HG02759 (cell line): ENCODE data around the gene SLC51B.
"Not testable (repeated sequence)": the region's sequence is repeated elsewhere in the genome, so short reads cannot be mapped to it uniquely, and the experiment has no call there.

ENCODE experiments used
- ATAC-seq: cut with Tn5 transposase; IDR thresholded peaks from one replicate; pipeline ENCODE4 v1.9.1; 2021; ENCODE audit warnings: mild to moderate bottlenecking, moderate library complexity; ENCODE audit not compliant: unreplicated experiment

The SLC51B gene

GRCh38 chr15:65082303-65082953, 37.2 kb downstream of the SLC51B start:
- ATAC-seq = no peak

- no peak for ATAC-seq
These were observed 38.1 kb downstream of the SLC51B start for GRCh38 chr15:65083262-65083701.

GRCh38 chr15:65084500-65085206, 39.5 kb downstream of the SLC51B start:
- no peak for ATAC-seq

GRCh38 chr15:65085207-65085753, 40.1 kb downstream of the SLC51B start:
- no peak for ATAC-seq

GRCh38 chr15:65085990-65086679, 40.9 kb downstream of the SLC51B start:
- no peak for ATAC-seq

GRCh38 chr15:65086680-65087111, 41.5 kb downstream of the SLC51B start:
- no peak for ATAC-seq

- ATAC-seq = no peak
These were observed 42.2 kb downstream of the SLC51B start for GRCh38 chr15:65087411-65087810.

GRCh38 chr15:65087873-65088642, 42.9 kb downstream of the SLC51B start:
- no peak for ATAC-seq

- ATAC-seq = no peak
These were observed 43.4 kb downstream of the SLC51B start for GRCh38 chr15:65088643-65089021.

- no peak for ATAC-seq
These were observed 44.1 kb downstream of the SLC51B start for GRCh38 chr15:65089206-65089824.

- no peak for ATAC-seq
These were observed 47.0 kb downstream of the SLC51B start for GRCh38 chr15:65091946-65092770.

GRCh38 chr15:65092911-65093792, 48.0 kb downstream of the SLC51B start:
- no peak for ATAC-seq

- ATAC-seq = not testable (repeated sequence)
These were observed 48.6 kb downstream of the SLC51B start for GRCh38 chr15:65093793-65094170.

GRCh38 chr15:65094294-65094995, 49.3 kb downstream of the SLC51B start:
- ATAC-seq = no peak

- ATAC-seq = no peak
These were observed 50.0 kb downstream of the SLC51B start for GRCh38 chr15:65095011-65095746.

GRCh38 chr15:65095747-65096104, 50.5 kb downstream of the SLC51B start:
- no peak for ATAC-seq
